H1 (cell line): Measurements from ENCODE around the gene CEP57L1. TPM values are rescaled to one million over a fixed set of nuclear protein-coding genes. Genes with fewer than 3 reads are reported as not detected.

Experiments used
- CBX8 ChIP-seq: fragments of 300-800, 300-1000 bp; sonication (generic); IDR thresholded peaks from 2 replicates; pipeline ENCODE4 v1.7.1; 2016; ENCODE audit warnings: low read depth, low read length, borderline replicate concordance
- HDAC2 ChIP-seq, 2 experiments: fragments of 300-600 bp in 1 of 2; sonication (generic) in 1 of 2; IDR thresholded peaks; 2 replicates each; pipeline ENCODE4 v1.6.1; 2011 to 2012; ENCODE audit warnings: low read depth in 2 of 2, low read length in 2 of 2, mild to moderate bottlenecking in 2 of 2, moderate library complexity in 2 of 2, borderline replicate concordance in 1 of 2, inconsistent platforms in 1 of 2
- PHF8 ChIP-seq: fragments of 200-600 bp; sonication (generic); conservative IDR thresholded peaks from 2 replicates; pipeline ENCODE4 v1.7.1; 2012; ENCODE audit warnings: low read depth, mild to moderate bottlenecking, inconsistent platforms, low read length, moderate library complexity
- polyA plus RNA-seq, 7 experiments: library from polyadenylated mRNA; depleted of rRNA in 3 of 7; stranded (reverse) in 5 of 7; unstranded in 2 of 7; fragments of >200 nt in 5 of 7; fragments of 200-250 nt in 2 of 7; gene quantifications; 1 replicate in 5 of 7; 2 replicates in 1 of 7; 4 replicates in 1 of 7; pipeline versions ENCODE4 v1.2.1 to v1.2.3, GENCODE V29; 2011 to 2013; ENCODE audit warnings: missing spikeins in 2 of 7, mixed read lengths in 2 of 7
- total RNA-seq: library from RNA; stranded (reverse); fragmentation: NEBNext Ultra II Directional; extraction: Animal tissue kit (Norgen Biotek cat#: 25700); gene quantifications from 2 replicates; pipeline ENCODE4 v1.2.1, GENCODE V29; 2021
- TF ChIP-seq, protein P1 (sequence below), 3 experiments: IDR thresholded peaks; 1 replicate in 2 of 3; 2 replicates in 1 of 3; pipeline versions ENCODE4 v1.5.1 to v1.6.1; 2011; ENCODE audit warnings: low read length in 3 of 3, mild to moderate bottlenecking in 3 of 3, inconsistent platforms in 2 of 3, low read depth in 1 of 3, moderate library complexity in 1 of 3; ENCODE audit not compliant: insufficient read depth in 1 of 3; ENCODE audit errors: control extremely low read depth in 1 of 3

CEP57L1 gene
- total and polyA plus RNA-seq, 2 of the 8 experiments (the other 6 are each of a cell fraction or from before 2014, with no cell fraction given), result 3.6 to 11.5 TPM

DNA sequence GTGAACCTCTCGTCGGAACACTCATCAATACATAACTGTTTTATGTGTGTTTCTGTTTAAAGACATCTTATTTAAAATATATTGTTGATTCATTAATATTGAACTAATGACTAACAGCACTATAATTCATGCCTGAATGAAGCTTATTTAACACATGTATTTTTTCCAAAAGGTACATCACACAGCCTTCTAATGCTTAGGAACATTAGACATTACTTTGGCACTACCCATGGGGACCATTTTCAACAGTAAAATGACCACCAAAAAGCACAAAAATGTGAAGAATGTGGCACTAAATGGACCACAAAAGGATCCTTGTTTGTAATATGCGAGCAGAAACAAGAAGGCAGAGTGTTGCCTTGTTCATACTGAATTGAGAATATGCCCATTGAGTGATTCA is 109.2 kb downstream of the CEP57L1 start (continued):
- TF ChIP-seq HDAC2 (IDR thresholded peaks at IDR 0.05; ENCODE audit: borderline replicate concordance in 1 of 2, low read depth in 2 of 2, low read length in 2 of 2) (no peak), PHF8 (no peak), CBX8 (no peak)
- TF ChIP-seq, protein P1, sequence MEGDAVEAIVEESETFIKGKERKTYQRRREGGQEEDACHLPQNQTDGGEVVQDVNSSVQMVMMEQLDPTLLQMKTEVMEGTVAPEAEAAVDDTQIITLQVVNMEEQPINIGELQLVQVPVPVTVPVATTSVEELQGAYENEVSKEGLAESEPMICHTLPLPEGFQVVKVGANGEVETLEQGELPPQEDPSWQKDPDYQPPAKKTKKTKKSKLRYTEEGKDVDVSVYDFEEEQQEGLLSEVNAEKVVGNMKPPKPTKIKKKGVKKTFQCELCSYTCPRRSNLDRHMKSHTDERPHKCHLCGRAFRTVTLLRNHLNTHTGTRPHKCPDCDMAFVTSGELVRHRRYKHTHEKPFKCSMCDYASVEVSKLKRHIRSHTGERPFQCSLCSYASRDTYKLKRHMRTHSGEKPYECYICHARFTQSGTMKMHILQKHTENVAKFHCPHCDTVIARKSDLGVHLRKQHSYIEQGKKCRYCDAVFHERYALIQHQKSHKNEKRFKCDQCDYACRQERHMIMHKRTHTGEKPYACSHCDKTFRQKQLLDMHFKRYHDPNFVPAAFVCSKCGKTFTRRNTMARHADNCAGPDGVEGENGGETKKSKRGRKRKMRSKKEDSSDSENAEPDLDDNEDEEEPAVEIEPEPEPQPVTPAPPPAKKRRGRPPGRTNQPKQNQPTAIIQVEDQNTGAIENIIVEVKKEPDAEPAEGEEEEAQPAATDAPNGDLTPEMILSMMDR (IDR thresholded peaks at IDR 0.05; ENCODE audit: control extremely low read depth in 1 of 3, insufficient read depth in 1 of 3, low read depth in 1 of 3, low read length in 3 of 3), result no peak
